ENCODE results near the gene KCTD17.
A peak's percentile ranks its signal among the peaks of the same experiment; 100 is the strongest.

Gene KCTD17

DNA sequence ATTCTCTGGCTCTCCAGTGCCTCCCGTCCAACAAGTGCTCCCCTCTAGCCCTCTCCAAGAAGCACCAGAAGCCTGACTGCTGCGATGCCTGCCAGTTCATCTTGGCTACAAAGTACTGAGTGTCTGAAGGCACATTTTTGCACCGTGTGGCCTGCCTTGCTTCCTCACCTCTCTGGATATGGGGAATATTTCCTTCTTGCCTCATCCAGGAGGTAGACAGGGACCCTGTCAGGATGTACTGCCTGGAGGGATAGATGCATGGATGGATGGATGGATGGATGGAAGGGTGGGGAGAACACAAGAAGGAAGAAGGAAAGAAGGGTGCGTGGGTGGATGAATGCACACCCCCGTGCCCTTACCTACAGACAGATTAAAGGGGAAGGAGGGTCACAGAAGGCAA lies 27.6 kb downstream of the KCTD17 start:
- no peak for DNase-seq (ENCODE audit: low read depth)

DNA sequence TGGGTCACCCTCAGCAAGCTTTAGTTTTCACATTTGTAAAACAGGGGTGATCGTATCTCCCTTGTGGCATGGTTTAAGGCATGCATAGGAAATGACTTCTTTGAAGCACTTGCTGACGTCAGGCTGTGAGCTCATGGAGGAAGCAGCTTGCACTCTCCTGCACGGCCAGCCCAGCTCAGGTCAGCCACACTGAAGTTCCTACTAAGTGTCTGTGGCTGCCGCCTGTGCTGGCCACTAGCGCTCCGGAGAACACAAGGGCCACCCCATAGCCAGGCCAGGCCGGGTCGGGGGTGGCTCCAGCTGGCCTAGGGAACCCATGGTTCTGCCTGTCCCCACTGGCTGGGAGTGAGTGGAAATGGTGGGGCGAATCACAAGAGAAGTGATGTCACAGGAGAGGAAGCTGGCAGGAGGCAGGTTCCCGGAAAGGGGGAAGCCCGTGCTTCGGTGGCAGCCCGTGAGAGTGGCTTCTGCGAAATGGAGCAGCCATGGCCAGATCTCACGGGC lies 28.2 kb downstream of the KCTD17 start:
- peak; percentile 55 for DNase-seq (ENCODE audit: low read depth)

DNA sequence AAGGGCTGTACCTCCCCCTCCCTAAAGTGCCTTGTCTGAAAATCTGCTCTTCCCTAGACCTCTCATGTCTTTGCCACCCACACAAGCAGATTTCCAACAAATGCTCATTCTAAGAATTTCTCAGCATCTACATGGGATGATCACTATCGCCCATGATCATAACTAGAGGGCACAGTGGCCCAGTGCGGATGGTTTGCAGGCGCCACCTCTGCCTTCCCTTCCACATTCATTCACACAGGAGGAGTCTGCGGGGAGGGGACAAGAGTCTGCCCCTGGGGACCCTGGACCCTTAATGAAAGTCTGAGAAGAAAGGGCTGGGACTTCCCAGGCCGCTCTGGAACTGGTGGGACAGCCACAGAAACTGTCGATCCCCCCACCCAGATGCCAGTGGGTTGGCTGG lies 28.9 kb downstream of the KCTD17 start:
- DNase-seq (ENCODE audit: low read depth): no peak

DNA sequence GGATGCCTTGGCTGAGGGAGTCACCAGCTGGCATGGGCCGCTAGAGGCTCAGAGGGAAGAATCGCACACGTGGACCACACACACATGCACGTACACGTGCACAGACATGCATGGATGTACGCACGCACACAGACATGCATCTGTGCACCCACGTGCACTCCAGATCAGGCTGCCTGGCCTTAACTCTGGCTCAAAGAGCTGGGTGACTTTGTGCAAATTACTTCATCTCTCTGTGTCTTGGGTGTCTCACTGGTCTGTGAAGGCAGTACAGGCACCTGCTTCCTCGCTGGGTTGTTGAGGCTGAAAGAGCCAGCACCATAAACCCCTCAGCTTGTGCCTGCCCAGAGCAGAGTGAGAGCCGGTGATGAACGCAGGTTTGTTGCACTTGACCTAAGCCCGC lies 29.3 kb downstream of the KCTD17 start:
- DNase-seq (ENCODE audit: low read depth): no peak

DNA sequence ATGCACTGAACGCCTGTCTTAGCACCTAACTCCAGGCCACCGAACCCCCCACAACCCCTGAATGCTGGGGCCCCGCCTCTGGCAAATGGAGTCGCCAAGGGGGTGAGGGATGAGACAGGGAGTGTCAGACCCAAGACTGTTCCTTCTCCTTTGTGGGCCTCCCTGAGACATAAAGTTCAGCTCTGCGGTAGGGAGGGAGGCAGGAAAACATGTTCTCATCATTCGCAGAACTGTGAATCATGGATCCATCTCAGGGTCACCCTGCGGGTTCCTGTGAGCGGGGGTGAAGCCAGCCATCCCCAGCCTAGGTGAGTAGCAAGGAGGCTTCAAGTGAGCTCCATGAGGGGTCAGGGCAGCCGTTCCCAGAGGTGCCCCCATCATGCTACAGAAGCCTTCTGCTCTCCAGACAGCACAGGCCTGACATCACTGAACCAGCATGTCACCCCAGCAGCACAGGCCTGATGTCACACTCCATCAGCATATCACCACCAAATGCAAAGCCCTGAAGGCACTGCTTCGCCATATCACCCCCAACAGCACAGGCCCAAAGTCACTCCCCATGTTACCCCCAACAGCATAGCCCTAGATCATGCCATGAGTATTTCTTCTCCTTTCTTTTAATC lies 30.8 kb downstream of the KCTD17 start:
- DNase-seq (ENCODE audit: low read depth): no peak

DNA sequence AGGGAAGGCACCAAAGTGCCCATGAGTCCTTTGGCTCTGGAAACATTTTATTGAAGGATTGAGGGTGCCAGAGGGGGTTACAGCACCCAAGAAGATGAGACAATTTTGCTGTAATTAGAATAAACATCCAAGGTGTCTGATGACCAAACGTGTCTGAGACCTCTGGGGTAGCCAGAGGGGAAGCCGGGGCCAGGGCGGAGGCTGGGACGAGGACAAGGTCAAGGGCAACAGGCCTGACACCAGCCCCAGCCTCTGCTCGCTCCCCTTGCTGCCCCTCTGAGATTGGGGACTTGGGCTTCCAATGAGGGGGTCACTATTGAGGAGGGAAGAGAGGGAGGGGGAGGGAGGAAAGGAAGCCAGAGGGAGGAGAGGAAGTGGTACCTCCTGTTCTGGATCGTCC lies 32.4 kb downstream of the KCTD17 start:
- no peak for DNase-seq (ENCODE audit: low read depth)

DNA sequence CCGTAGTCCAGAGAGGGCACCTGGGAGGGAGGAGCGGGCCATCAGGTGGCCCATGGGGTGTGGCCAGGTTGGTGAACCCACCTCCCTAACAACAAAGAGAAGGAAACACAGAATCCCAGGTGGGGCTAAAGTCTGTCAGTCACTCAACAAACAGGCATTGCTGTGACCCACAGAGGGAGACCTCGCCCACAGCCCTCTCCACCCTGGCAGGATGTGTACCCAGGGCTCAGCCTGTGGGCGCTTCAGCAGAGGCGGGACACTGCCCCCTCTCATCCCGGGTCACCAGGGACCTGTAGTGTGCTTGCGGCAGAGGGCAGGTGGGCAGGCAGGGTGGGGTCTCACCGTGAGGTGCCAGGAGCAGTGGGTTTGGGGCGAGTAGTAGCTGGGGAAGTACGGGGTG lies 32.8 kb downstream of the KCTD17 start:
- DNase-seq (ENCODE audit: low read depth): no peak

DNA sequence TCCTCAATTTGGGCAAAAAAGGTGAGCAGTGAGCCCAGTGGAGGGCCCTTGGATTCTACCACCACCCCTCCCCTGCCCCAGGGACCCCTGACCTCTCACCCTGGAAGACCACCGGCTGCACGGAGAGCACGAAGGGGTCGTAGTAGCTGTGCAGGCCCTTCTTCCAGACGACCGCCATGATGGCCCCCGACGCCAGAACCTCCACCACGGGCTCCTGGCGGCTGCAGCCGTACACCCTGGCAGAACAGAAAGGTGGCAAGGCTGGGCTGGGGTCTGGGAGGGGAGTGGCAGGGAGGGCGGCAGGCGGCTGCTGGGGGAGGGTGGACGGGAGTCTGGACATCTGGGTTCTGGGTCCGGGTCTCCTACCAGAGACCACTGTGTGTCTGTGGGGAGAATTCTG lies 34.6 kb downstream of the KCTD17 start:
- no peak for DNase-seq (ENCODE audit: low read depth)

DNA sequence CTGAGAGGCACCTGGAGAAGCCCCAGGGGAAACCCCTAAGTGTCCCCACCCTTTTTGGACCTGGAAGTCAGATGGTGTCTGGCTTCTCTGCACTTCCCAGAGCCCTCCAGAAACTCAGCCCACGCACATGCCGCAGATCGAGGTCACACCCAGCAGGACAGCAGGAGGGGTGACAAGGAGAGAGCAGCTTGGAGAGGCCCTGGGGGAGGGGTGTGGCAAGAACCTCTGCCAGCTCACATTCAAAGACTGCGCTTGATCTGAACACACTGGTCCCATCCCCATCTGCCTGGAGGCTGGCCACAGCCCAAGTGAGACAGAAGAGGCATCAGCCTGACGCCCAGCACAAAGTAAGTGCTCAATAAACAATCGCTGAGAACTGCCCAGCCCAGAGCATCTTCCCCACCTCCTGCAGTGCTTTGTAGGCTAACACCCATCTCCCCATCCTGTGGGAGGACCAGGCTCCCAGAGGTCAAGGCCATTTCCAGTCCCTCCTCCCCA lies 36.6 kb downstream of the KCTD17 start:
- no peak for DNase-seq (ENCODE audit: low read depth)

DNA sequence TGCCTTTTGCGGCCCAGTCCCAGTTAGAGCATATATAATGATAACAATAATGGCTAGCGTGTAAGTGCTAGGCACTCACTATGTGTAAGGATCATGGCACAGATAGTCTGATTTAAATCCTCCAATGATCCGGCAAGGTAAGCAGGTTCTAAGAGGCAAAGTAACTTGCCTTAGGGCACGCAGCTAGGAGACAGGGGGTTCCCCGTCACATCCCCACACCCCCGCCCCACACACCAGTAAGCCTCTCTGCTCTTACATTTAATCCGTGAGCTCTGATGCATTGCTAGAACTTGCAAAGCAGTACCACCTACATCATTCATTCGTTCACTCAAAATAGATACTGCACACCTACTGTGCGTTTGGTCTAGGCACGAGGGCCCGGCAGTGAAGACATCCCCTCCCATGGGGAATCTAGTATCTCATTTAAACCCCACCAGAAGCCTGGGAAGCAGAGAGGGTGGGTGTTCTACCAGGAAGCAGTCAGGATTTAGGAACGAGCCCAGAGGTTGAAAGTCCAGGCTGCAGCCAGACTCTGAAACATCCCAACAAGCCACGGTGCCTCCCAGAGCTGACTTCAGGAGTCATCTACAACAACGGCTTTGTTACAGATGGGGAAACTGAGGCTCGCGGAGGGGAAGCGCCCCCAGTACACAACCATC lies 37.3 kb downstream of the KCTD17 start:
- no peak for DNase-seq (ENCODE audit: low read depth)

DNA sequence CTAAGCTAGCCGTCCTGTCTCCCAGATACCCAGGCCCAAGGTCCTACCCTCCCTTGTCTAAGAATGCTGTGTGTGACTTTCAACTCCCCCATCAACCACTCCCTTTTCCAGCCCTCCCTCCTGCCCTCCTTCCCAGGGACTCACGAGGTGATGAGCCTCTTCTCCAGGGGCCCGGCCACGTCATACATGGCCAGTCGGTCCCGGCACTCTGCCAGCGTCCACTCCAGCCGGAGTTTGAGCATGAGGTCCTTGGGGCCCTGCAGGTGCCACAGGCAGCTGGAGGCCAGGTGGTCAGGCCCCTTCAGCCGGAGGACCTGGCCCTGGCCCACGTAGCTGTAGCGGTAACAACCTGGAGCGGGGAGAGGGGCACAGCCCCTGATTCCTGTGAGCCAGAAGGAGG lies 37.9 kb downstream of the KCTD17 start:
- no peak for DNase-seq (ENCODE audit: low read depth)

DNA sequence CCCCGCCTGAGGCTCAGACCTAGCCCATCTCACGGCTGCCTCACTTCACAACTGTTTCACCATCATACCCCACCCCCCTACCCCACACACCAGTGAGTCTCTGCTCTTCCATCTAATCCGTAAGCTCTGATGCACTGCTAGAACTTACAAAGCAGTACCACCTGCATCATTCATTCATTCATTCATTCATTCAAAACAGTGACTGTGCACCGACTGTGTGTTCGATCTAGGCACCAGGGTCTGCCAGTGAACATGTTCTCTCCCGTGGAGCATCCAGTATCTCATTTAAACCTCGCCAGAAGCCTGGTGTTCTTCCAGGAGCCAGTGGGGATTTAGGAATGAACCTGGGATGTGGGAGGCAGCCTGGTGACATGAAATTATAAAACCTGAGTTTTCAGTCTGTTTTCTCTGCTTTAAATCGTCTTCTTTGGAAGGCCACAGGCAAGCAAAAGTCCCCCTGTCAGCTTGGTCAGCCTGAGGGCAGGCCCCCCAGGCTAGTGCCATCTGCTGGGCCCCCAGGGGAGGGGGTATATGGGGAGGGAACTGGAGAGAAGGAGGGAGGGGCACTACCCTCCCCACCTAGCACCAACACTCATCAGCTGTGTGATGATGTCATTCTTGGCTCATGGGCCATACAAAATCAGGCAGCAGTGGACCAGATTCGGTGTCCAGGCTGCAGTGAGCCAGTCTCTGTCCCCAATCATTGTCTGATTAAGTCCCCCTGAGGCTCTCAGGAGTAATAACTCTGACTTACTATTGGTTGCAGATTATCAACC lies 39.6 kb downstream of the KCTD17 start:
- DNase-seq (ENCODE audit: low read depth): no peak

DNA sequence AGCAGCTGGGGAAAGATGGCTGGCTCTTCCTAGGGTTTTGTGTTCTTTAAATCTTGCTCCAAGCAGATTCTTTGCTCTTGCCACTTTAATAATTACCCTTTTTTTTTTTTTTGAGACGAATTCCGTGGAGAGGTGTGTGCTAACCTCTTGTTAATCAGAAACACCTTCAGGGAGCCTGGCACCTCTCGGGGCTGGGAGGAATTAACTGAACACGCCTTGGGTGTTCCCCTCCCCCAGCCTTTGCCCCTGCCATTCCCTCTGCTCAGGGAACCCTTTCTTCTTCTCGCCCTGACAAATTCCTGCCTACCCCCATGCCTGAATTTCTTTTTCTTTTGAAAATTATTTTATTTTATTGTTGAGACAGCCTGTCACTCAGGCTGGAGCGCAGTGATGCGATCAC lies 40.5 kb downstream of the KCTD17 start:
- no peak for DNase-seq (ENCODE audit: low read depth)

DNA sequence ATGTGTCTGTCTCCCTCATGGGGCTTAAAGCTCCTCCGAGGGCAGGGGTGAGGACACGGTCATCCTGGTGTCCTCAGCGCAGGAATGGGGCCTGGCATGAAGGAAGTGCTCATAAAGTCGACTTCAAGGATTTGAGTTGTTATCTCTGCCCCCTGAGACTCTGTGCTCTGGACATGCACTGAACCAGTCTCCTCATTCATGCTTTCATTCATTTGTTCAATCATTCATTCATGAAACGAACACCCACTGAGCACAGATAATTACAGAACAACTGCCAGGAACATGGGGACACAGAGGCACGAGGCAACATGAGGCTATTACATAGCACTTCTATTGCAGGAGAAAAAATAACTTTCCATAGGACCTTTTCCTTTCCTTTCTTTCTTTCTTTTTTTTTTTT lies 41.5 kb downstream of the KCTD17 start:
- DNase-seq (ENCODE audit: low read depth): no peak

DNA sequence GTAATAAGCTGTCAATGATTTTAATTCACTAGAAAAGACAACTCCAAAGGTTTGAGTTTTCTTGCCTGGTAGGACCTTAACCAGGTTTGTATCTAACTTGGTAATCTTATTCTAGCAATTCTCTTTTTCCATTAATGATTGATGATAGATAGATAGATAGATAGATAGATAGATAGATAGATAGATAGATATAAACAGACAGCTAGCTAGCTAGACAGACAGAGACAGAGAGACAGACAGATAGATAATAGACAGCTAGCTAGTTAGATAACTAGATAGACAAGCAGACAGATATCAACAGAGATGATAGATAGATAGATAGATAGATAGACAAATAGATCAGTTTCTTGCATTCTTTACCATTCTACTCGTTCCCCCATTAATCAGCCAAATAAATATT lies 42.7 kb downstream of the KCTD17 start:
- DNase-seq (ENCODE audit: low read depth): no peak

DNA sequence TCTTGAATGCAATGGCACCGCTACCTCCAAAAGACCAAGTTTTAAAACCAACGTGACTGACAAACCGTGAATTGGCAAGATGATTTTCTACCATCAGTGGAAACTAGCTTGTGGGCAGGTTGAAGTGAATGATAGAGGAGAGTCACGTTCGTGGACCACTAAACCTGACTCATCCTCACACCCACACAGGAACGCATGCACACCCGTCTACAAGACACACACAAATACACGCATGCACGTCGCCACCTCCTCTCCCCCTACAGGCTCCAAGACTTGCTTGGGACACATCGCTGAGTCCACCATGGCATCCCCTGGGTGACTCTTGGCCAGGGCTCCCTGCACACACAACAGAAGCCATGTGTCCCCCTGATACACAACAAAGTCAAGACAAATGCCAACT lies 43.6 kb downstream of the KCTD17 start:
- no peak for DNase-seq (ENCODE audit: low read depth)

DNA sequence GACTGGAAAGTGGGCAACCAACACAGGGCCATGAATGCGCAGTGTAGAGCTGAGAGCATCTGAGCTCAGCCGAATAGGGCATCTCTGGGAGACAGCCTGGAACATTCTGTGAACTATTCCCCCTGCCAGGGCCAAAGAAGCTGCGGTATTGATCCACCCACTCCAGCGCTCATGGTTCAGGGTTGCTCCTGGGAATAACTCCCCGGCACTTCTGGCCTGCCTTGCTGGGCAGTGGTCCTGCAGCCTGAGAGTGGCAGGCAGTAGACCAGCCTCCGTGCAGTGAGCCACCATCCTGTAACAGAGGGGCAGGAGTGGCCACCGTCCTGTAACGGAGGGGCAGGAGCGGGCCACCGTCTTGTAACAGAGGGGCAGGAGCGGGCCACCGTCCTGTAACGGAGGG lies 45.8 kb downstream of the KCTD17 start:
- DNase-seq (ENCODE audit: low read depth): no peak

DNA sequence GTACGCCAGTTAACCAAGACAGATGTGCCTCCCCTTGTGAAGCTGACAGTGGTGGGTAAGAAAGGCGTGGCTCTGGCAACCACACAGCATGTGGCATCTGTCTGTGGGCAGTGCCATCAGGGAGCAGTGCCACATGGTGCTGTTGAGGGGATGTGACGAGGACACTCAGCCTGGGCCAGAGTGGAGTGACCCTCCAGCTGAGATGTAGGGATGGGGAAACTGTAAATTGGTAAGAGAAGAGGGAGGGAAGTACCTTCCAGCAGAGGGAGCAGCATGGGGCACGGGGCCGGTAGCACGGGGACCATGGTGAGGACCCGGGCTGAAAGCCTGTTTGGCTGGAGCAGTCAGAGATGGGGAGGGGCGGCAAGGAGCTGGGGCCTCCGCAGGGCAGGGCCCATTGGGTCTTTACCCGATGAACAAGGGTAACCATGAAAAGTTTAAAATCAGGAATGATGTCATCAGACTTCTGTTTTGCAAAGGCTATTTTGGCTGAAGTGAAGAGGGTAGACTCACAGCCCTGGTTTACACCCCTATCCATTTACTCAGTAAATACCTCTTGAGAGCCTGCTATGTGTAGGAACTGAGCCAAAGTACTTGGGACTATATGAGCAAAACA lies 47.5 kb downstream of the KCTD17 start:
- no peak for DNase-seq (ENCODE audit: low read depth)

DNA sequence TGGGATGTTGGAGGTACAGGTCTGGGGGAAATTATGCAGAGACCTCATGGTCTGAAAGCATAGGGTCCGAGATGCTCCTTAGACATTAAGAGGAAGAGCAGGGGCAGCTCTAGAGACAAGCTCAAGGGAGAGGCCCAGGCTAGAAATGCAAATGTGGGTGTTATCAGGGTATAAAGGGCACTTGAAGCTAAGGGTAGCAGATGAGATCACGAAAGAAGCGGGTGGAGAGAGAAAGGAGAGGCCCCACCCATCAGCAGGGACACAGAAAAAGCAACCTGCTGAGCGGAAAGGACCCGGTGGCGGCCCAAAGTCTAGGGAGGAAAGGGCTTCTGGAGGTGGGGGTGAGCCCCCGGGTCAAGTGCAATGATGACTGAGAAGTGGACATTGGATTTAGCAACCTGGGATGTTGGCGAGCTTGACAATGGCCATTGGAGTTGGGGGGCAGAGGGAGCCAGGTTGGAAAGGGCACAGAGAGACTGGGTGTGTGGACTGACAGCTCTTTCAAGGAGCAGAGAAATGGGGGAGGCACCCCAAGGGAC lies 49.1 kb downstream of the KCTD17 start:
- DNase-seq (ENCODE audit: low read depth): no peak

DNA sequence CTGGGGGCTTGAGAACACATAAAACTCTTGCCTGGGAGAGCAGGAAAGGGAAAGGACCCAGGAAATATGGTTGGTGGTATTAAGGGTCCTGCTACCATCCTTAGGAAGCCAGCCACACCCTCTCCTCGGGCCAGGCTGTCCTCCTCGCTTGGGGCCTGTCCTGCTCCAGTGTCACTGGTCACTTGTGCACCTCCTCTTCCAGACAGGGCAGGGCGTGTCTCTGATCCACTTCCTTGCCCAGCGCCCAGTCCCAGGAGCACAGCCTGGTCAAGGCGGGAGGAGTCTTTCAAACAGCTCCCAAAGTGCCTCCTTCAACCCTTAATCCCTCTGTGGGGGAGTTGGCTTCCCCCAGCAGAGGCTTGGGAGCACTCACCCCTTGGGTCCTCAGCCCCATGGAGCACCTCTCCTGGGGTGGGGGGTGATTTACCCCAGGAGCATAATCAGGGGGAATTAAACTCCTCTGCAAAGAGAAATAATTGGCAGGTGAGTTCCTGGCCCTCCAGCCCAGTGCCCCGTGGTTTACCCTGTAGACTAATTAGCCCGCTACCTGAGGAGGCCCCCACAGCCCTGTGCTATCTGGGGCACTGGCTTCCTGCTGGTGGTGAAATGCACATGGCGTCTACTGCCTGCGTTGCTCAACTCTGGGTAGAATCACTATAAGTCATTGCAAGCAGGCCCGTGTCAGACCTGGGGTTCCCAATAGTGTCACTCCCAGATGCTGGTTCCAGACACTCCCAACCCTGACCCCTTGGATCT lies 49.9 kb downstream of the KCTD17 start:
- DNase-seq (ENCODE audit: low read depth): no peak

DNA sequence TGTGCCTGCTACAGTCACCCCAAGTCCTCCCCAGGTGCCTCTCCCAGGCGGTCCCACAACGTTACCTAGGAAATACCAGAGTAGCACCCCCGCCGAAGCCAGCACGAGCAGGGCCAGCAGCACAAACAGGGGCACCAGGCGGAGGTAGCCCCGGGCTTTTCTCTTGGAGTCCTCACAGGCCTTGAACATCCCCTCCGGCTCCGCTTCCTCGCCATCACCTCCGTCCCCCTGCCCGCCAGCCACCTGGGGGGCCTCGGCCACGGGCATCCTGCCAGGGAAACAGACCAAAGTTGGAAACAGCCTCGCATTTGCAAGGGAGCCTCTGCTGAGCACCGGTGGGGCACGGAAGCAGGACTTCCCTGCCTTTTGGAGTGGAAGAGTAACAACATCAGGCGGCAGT lies 51.6 kb downstream of the KCTD17 start:
- DNase-seq (ENCODE audit: low read depth): no peak

All from activated T-cell treated with anti-CD3 and anti-CD28 coated beads for 1 hour (primary cell).